Measurements from ENCODE around the gene PRKAR2B. TPM values are rescaled to one million over a fixed set of nuclear protein-coding genes. Genes with fewer than 3 reads are reported as not detected.
A peak's percentile ranks its signal among the peaks of the same experiment; 100 is the strongest.

PRKAR2B gene
- total RNA-seq, 2 experiments from 2014 or later, result 0.93 to 1.4 TPM

DNA sequence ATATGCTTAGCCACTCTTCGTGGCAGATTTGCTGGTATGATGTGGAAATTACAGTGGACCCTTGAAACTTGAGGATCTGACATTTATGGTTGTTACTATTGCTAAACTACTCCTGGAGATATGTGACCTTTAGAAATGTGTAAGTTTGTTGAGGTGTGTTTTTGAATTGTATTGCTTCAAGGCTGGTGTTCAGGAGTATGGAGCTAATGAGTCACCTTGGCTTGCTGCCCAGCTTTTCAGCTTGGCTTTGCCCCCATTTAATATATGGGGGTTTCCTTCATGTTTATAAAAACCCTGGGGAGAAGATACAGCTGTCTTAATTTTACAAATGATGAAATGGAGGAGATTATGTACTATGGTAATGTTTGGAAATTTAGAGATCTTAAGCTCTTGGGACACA is 135.9 kb downstream of the PRKAR2B start:
- ATAC-seq, result peak; percentile 77
- ChIA-PET POLR2A (interaction anchor here (3.0 kb wide), 1 partner anchor 11 kb away, joined by 20 read pairs; the partner anchor contains the start of gene HBP1), CTCF (interaction anchor here (0.8 to 2.0 kb wide), 7 partner anchors 9 to 31 kb away, joined by 3 to 8 read pairs (median 4); no protein-coding TSS in a partner anchor)
- Mint-ChIP-seq H3K27me3 (no peaks in the 10 kb centered on the region), H3K9me3 (ENCODE audit: low read depth) (no peaks in the 10 kb centered on the region), H3K4me3 (peak overlapping the region; percentile 12), H3K4me1 (peaks cover 48% of the 10 kb centered on the region), H3K27ac (peak overlapping the region; percentile 88), H3K36me3 (ENCODE audit: low read depth) (peaks cover 33% of the 10 kb centered on the region)
- peak; percentile 87 for DNase-seq
- intact Hi-C loops (cut with DNase I, micrococcal nuclease), result loop anchor here (1.0 to 2.0 kb wide), 2 partner anchors 8 to 14 kb away; no protein-coding TSS in a partner anchor

DNA sequence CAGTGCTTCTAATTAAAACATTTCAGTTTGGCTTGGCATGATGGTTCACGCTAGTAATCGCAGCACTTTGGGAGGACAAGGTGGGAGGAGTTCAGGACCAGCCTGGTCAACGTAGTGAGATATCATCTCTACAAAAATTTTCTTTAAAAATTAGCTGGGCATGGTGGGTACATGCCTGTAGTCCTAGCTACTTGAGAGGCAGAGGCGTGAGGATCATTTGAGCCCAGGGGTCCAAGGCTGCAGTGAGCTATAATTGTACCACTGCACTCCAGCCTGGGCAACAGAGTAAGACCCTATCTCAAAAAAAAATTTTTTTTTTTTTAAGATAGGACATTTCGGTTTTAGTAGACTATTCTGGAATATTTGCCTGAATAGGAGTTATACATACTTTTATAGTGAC is 136.7 kb downstream of the PRKAR2B start:
- ChIA-PET CTCF (interaction anchor here (0.5 to 2.0 kb wide), 4 partner anchors 11 to 314 kb away, joined by 3 to 8 read pairs (median 5); no protein-coding TSS in a partner anchor), POLR2A (interaction anchor here (3.0 kb wide), 1 partner anchor 12 kb away, joined by 20 read pairs; the partner anchor contains the start of gene HBP1)
- no peaks in the 10 kb centered on the region for H3K27me3 Mint-ChIP-seq
- peaks cover 36% of the 10 kb centered on the region for H3K36me3 Mint-ChIP-seq (ENCODE audit: low read depth)
- DNase-seq (no peak), ATAC-seq (no peak)
- H3K4me3 Mint-ChIP-seq, result no peak overlapping the region
- peak overlapping the region; percentile 88 for H3K27ac Mint-ChIP-seq
- no peaks in the 10 kb centered on the region for H3K9me3 Mint-ChIP-seq (ENCODE audit: low read depth)
- intact Hi-C loops (cut with DNase I, micrococcal nuclease), result loop anchor here in 1 of 2 experiments (2.0 kb wide), 1 partner anchor 14 kb away; no protein-coding TSS in a partner anchor
- peaks cover 41% of the 10 kb centered on the region for H3K4me1 Mint-ChIP-seq

DNA sequence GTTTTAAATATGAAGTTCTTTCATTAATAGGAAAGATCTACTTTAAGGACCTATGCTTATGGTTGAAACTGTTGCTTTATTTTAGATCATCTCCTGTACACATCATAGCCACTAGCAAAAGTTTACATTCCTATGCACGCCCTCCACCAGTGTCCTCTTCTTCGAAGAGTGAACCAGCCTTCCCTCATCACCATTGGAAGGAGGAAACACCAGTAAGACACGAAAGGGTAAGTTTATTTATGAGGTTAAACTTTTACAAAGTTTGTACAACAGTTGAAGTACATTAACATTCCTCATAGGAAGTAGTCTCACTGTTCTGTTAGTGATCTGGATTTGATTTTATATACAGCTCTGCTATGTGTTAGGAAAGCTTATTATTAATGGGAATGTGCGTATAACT is 141.2 kb downstream of the PRKAR2B start:
- POLR2A ChIA-PET, result no interaction called here
- DNase-seq (no peak), ATAC-seq (no peak)
- peaks cover 12% of the 10 kb centered on the region for H3K4me1 Mint-ChIP-seq
- no peak overlapping the region for H3K4me3 Mint-ChIP-seq
- no peak overlapping the region for H3K27ac Mint-ChIP-seq
- CTCF ChIA-PET, result interaction anchor here (0.6 kb wide), 1 partner anchor 346 kb away, joined by 3 read pairs; no protein-coding TSS in a partner anchor
- H3K27me3 Mint-ChIP-seq, result no peaks in the 10 kb centered on the region
- H3K36me3 Mint-ChIP-seq (ENCODE audit: low read depth), result peaks cover 51% of the 10 kb centered on the region
- no peaks in the 10 kb centered on the region for H3K9me3 Mint-ChIP-seq (ENCODE audit: low read depth)
- intact Hi-C loops (cut with DNase I, micrococcal nuclease), result no loop called here

DNA sequence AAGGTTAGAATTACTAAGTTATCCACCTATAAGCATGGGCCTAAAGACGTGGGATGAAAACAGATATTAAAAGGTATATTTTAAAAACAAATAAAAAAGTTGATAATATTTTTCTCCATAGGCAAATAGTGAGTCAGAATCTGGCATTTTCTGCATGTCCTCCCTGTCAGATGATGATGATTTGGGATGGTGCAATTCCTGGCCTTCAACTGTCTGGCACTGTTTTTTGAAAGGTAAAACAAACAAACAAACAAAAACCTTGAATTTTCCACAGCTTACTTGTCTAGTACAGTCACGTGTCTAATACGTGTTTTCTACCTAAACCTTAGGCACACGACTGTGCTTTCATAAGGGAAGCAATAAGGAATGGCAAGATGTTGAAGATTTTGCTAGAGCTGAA is 141.7 kb downstream of the PRKAR2B start:
- no peak overlapping the region for H3K27ac Mint-ChIP-seq
- no peak overlapping the region for H3K4me3 Mint-ChIP-seq
- no peaks in the 10 kb centered on the region for H3K27me3 Mint-ChIP-seq
- no peak for DNase-seq
- H3K36me3 Mint-ChIP-seq (ENCODE audit: low read depth), result peaks cover 47% of the 10 kb centered on the region
- CTCF ChIA-PET, result interaction anchor here (0.6 kb wide), 1 partner anchor 347 kb away, joined by 3 read pairs; no protein-coding TSS in a partner anchor
- POLR2A ChIA-PET, result no interaction called here
- no peaks in the 10 kb centered on the region for H3K9me3 Mint-ChIP-seq (ENCODE audit: low read depth)
- peaks cover 7% of the 10 kb centered on the region for H3K4me1 Mint-ChIP-seq
- no peak for ATAC-seq
- intact Hi-C loops (cut with DNase I, micrococcal nuclease), result no loop called here

DNA sequence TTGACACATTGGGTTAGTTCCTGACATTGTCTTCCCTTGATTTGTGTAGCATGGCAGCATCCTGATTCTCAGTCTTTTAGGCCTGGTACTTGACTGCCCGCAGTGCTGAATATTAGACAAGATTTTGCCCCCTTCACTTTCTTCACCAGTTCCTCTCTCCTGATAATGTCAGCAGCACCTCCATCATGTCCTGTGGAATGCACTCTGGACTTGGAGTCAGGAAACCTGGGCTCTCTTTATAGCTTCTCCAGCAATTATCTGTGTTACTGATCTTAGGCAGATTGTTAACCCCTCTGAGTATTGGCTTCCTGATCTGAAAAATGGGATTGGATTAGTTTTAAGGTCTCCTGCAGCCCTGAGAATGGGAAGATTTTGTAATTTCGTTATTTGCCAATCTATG is 143.3 kb downstream of the PRKAR2B start:
- Mint-ChIP-seq H3K27me3 (no peaks in the 10 kb centered on the region), H3K9me3 (ENCODE audit: low read depth) (no peaks in the 10 kb centered on the region), H3K4me1 (peaks cover 4% of the 10 kb centered on the region), H3K36me3 (ENCODE audit: low read depth) (peaks cover 44% of the 10 kb centered on the region), H3K4me3 (no peak overlapping the region), H3K27ac (peak overlapping the region; percentile 48)
- ATAC-seq (no peak), DNase-seq (no peak)
- ChIA-PET POLR2A (no interaction called here), CTCF (interaction anchor here (0.5 kb wide), 1 partner anchor 11 kb away, joined by 3 read pairs; no protein-coding TSS in a partner anchor)
- intact Hi-C loops (cut with DNase I, micrococcal nuclease), result no loop called here

DNA sequence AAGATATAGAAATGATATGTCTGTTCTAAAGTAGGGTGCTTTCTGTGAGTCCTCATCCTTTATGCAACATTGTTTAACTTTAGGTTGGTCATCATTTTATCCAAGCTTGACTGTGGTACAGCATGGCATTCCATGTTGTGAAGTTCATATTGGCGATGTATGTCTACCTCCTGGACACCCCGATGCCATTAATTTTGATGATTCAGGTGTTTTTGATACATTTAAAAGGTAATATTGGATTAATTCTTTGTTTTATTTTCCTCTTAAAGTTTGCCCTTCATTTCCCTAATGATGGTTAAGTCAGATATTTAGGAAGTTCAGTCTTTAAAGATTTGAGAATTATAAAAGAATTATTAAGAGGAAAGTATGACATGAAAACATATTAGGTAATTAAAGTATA is 145.6 kb downstream of the PRKAR2B start:
- peaks cover 7% of the 10 kb centered on the region for H3K4me1 Mint-ChIP-seq
- intact Hi-C loops (cut with DNase I, micrococcal nuclease), result no loop called here
- H3K27me3 Mint-ChIP-seq, result no peaks in the 10 kb centered on the region
- H3K27ac Mint-ChIP-seq, result no peak overlapping the region
- ChIA-PET POLR2A (interaction anchor here (1.4 kb wide), 1 partner anchor 21 kb away, joined by 3 read pairs; the partner anchor contains the start of gene HBP1), CTCF (interaction anchor here (0.6 to 1.2 kb wide), 2 partner anchors 11 to 40 kb away, joined by 3 read pairs; no protein-coding TSS in a partner anchor)
- DNase-seq (no peak), ATAC-seq (no peak)
- no peaks in the 10 kb centered on the region for H3K9me3 Mint-ChIP-seq (ENCODE audit: low read depth)
- H3K36me3 Mint-ChIP-seq (ENCODE audit: low read depth), result peaks cover 40% of the 10 kb centered on the region
- no peak overlapping the region for H3K4me3 Mint-ChIP-seq

DNA sequence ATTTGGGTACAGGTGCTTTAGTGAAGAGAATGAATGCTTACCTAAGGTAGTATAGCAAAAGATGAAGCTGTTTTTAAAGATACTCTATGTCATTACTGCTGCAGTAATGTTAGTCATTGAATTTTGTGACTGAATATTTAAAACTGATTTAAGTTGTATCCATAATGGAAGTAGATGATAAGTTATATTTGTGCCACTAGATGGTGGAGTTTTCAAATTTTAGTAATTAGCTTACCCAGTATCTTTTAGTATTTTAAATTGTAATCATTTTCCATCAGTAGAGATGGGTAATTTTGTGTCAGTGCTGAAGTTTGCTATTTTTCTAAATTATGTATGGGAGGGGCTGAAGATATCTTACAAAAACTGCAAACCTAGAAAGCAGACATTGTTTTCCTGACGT is 149.5 kb downstream of the PRKAR2B start:
- Mint-ChIP-seq H3K9me3 (ENCODE audit: low read depth) (no peaks in the 10 kb centered on the region), H3K27ac (peak overlapping the region; percentile 58), H3K36me3 (ENCODE audit: low read depth) (peaks cover 31% of the 10 kb centered on the region), H3K4me3 (no peak overlapping the region), H3K4me1 (peaks cover 4% of the 10 kb centered on the region), H3K27me3 (no peaks in the 10 kb centered on the region)
- intact Hi-C loops (cut with DNase I, micrococcal nuclease), result no loop called here
- POLR2A ChIA-PET, result interaction anchor here (0.8 kb wide), 1 partner anchor 549 kb away, joined by 3 read pairs; no protein-coding TSS in a partner anchor
- DNase-seq (no peak), ATAC-seq (no peak)
- CTCF ChIA-PET, result interaction anchor here (0.6 to 2.4 kb wide), 7 partner anchors 9 to 681 kb away, joined by 3 to 8 read pairs (median 3); no protein-coding TSS in a partner anchor

DNA sequence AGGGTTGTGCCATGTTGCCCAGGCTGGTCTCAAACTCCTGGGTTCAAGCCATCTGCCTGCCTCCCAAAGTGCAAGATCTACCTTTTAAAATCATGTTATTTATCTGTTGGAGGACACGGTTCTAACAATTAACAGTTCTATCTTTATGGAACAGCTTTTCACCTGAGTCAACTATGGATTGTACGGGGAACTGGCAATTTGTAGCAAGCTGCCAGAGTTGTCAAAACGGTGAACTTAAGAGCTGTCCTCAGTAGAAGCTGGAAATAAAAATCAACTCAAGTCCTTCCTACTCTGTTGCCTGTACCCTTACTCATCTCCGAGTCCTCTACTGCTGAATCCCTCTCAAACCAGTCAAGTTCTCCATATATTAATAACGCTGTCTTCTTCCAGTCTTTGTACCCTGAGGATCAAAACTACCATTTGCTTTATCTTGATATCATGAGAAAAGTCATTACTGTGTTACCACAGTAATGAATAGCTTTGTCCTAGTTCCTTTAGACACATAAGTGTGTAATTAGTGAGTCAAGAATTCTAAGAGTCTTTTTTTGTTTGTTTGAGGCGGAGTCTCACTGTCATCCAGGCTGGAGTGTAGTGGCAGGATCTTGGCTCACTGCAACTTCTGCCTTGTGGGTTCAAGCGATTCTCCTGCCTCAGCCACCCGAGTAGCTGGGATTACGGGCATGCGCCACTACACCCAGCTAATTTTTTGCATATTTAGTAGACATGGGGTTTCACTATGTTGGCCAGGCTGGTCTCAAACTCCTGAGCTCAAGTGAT is 152.5 kb downstream of the PRKAR2B start:
- Mint-ChIP-seq H3K27me3 (no peaks in the 10 kb centered on the region), H3K36me3 (ENCODE audit: low read depth) (peaks cover 31% of the 10 kb centered on the region), H3K4me1 (peaks cover 4% of the 10 kb centered on the region), H3K9me3 (ENCODE audit: low read depth) (no peaks in the 10 kb centered on the region), H3K27ac (peak overlapping the region; percentile 20), H3K4me3 (no peak overlapping the region)
- ATAC-seq, result no peak
- ChIA-PET CTCF (interaction anchor here (0.9 kb wide), 1 partner anchor 10 kb away, joined by 4 read pairs; no protein-coding TSS in a partner anchor), POLR2A (no interaction called here)
- no peak for DNase-seq
- intact Hi-C loops (cut with DNase I, micrococcal nuclease), result no loop called here

DNA sequence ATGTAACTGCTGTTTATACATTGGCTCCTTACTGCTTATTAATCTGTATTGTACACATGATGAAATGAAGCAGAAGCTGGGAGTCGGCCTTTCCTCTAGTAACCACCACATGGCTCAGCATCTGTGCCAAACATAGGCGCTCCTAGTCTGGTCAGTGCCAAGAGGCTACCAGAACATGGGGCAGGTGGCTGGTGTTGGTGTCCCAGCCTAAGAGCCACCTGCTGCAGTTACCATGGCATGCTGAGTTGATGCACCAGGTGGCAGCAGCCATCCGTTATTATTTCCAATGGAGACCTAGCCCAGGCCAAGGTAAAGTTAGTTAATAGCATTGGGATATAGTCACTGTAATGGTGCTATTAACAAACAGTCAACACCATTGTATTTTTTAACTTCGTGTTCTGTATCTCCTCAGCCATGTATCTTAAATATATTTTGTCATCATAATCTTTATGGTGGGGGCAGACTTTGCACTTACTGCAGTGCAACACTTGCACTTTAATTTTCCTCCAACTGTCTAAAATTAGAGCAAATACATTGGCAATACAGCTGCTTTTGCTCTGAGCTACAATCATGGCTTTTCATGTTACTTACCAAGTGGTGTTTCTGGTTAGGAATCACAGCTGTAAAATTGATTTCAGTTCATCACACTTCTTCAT is 157.4 kb downstream of the PRKAR2B start:
- DNase-seq (peak; percentile 61), ATAC-seq (peak; percentile 78)
- peaks cover 23% of the 10 kb centered on the region for H3K36me3 Mint-ChIP-seq (ENCODE audit: low read depth)
- no peak overlapping the region for H3K27ac Mint-ChIP-seq
- intact Hi-C loops (cut with DNase I, micrococcal nuclease), result loop anchor here in 1 of 2 experiments (1.0 to 5.0 kb wide), 3 partner anchors 299 to 675 kb away; no protein-coding TSS in a partner anchor
- POLR2A ChIA-PET, result no interaction called here
- H3K9me3 Mint-ChIP-seq (ENCODE audit: low read depth), result no peaks in the 10 kb centered on the region
- CTCF ChIA-PET, result interaction anchor here (0.6 to 1.4 kb wide), 4 partner anchors 10 to 541 kb away, joined by 3 to 4 read pairs (median 3); no protein-coding TSS in a partner anchor
- H3K27me3 Mint-ChIP-seq, result no peaks in the 10 kb centered on the region
- H3K4me1 Mint-ChIP-seq, result no peaks in the 10 kb centered on the region
- H3K4me3 Mint-ChIP-seq, result no peak overlapping the region

DNA sequence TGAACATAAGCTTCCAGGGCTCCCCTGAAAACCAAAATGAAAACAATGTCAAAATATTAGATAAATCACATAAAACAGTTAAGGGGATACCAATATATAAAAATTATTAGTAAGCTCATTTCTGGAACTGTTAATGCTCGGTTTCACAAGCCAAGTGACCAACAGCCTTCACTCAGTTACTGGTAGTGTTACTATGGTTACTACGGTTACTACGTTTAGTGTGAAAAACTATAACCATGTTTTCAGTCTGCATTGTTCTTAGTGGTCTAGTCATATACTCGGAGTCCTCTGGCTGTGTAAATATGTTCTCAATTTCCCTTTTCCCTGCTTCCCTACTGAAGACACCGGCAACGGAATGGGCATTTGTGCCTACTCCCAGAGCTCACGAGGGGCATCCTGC is 159.1 kb downstream of the PRKAR2B start:
- Mint-ChIP-seq H3K4me1 (no peaks in the 10 kb centered on the region), H3K4me3 (no peak overlapping the region), H3K27me3 (no peaks in the 10 kb centered on the region), H3K9me3 (ENCODE audit: low read depth) (no peaks in the 10 kb centered on the region), H3K36me3 (ENCODE audit: low read depth) (peaks cover 18% of the 10 kb centered on the region), H3K27ac (no peak overlapping the region)
- intact Hi-C loops (cut with DNase I, micrococcal nuclease), result loop anchor here in 1 of 2 experiments (2.0 to 5.0 kb wide), 2 partner anchors 297 to 674 kb away; no protein-coding TSS in a partner anchor
- DNase-seq (no peak), ATAC-seq (no peak)
- ChIA-PET CTCF (interaction anchor here (0.7 to 1.7 kb wide), 3 partner anchors 8 to 56 kb away, joined by 3 to 4 read pairs (median 3); no protein-coding TSS in a partner anchor), POLR2A (no interaction called here)

DNA sequence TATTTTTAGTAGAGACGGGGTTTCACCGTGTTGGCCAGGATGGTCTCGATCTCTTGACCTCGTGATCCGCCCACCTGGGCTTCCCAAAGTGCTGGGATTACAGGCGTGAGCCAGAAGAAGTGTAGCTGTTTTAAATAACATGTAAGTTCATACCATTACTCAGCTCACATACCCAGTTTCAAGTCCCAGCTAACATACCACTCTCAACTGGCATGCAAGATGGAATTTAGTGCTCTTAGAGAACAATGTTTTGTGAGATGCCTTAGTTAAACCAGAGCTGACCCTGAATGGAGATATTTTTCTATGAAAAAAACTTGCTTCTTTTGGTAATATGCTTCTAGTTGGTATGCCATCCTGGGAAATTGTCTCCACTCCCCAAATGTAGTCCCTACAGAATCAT is 161.6 kb downstream of the PRKAR2B start:
- Mint-ChIP-seq H3K27ac (no peak overlapping the region), H3K36me3 (ENCODE audit: low read depth) (peaks cover 23% of the 10 kb centered on the region), H3K4me1 (no peaks in the 10 kb centered on the region), H3K4me3 (no peak overlapping the region), H3K9me3 (ENCODE audit: low read depth) (no peaks in the 10 kb centered on the region), H3K27me3 (no peaks in the 10 kb centered on the region)
- intact Hi-C loops (cut with DNase I, micrococcal nuclease), result no loop called here
- POLR2A ChIA-PET, result no interaction called here
- ATAC-seq, result no peak
- DNase-seq, result no peak
- CTCF ChIA-PET, result interaction anchor here (0.6 to 0.9 kb wide), 2 partner anchors 20 to 57 kb away, joined by 3 read pairs; no protein-coding TSS in a partner anchor
